Activated T-helper 17 cell treated with anti-CD3 and anti-CD28 coated beads, Interleukin-2, amount 50 U/mL, for 72 hours (primary cell): Measurements from ENCODE around the gene NPIPB4. TPM values are rescaled to one million over a fixed set of nuclear protein-coding genes. Genes with fewer than 3 reads are reported as not detected.
"Not testable (repeated sequence)": the region's sequence is repeated elsewhere in the genome, so short reads cannot be mapped to it uniquely, and the experiment has no call there.

Experiments used
- ATAC-seq: fragments of 150-1000 bp; cut with Tn5 transposase; replicated peaks from 2 replicates; pipeline ENCODE4 v1.10.0; 2021; ENCODE audit warnings: mild to moderate bottlenecking, moderate library complexity
- H3K27ac Mint-ChIP-seq: one replicate; pipeline ENCODE4 v1.8.0; 2022; ENCODE audit warnings: mixed read lengths
- H3K27me3 Mint-ChIP-seq: one replicate; pipeline ENCODE4 v1.8.0; 2022; ENCODE audit warnings: mixed read lengths
- H3K36me3 Mint-ChIP-seq: one replicate; pipeline ENCODE4 v1.8.0; 2022; ENCODE audit warnings: low read depth, mild to moderate bottlenecking, mixed read lengths
- H3K4me1 Mint-ChIP-seq: one replicate; pipeline ENCODE4 v1.8.0; 2022; ENCODE audit warnings: mixed read lengths
- H3K4me3 Mint-ChIP-seq: one replicate; pipeline ENCODE4 v1.8.0; 2022; ENCODE audit warnings: mild to moderate bottlenecking, mixed read lengths
- H3K9me3 Mint-ChIP-seq: one replicate; pipeline ENCODE4 v1.8.0; 2022; ENCODE audit warnings: mixed read lengths
- total RNA-seq, 2 donors: library from RNA; stranded (reverse); gene quantifications; one replicate each; pipeline ENCODE4 v1.2.3, GENCODE V29; 2022

NPIPB4 gene
- total RNA-seq = 100 to 1,000 TPM; 187 to 263 TPM

DNA sequence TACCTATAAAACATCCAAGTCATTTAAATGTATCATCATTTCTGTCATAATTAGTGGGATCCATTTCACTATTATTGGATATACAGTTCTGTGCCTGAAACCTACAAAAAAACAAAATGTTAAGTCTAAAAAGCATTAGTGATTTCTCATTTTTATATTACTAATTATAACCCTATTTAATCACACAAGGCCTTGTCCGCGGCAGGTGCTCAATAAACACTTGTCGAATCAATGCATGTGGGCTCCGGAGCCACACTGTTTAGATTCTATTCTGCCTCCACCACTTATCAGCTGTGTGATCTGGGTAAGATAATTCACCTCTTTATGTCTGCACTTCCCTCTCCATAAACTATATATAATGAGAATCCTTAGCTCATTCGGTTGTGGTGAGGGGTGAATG lies at the start of gene NPIPB4:
Gene NPIPB4 (minus strand): TSS at position 101 of the 400 bp plus-strand sequence. CDS start 378 bp downstream, outside the sequence.
- not testable (repeated sequence) for H3K4me3 Mint-ChIP-seq, H3K4me1 Mint-ChIP-seq, H3K27ac Mint-ChIP-seq, H3K9me3 Mint-ChIP-seq, H3K36me3 Mint-ChIP-seq, ATAC-seq, H3K27me3 Mint-ChIP-seq

DNA sequence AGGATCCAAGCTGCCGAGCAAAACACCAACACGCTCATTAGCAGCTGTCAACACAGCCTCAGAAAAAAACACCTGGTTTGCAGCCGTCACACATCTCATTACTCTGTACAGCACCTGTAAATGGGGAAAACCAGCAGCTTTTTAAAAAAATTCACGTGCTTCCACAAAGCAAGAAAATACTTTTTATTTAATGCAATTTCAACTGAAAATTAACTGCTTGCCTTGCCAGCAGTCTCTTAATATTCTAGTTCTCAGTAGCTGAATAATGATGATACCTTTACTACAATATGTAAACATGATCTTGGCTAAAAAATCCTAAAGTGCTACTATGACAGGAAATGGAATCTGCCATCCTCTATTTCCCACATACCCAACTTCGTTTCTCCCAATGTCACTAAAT lies 41.4 kb upstream of the NPIPB4 start:
- H3K4me3 Mint-ChIP-seq, H3K27ac Mint-ChIP-seq, H3K36me3 Mint-ChIP-seq, H3K9me3 Mint-ChIP-seq, ATAC-seq, H3K27me3 Mint-ChIP-seq, H3K4me1 Mint-ChIP-seq: not testable (repeated sequence)

DNA sequence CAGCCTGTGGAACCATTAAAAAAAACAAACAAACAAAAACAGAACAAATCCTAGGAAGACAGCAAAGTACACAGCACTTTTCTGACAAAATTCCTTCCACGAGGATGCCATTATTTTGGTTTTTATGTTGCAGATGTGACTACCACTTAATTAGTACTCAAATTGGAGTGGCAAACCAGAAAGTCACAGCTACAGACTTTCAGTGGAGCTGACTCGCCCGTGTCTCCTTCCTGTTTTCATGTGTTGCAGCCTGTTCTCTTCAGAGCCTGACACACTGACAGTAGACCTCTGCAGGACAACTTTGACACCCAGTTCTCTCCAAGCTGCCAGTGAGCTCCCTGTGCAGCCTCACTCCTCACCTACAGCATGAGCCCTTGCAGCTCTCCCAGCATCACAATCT lies 24.4 kb upstream of the NPIPB4 start:
- H3K4me1 Mint-ChIP-seq, H3K36me3 Mint-ChIP-seq, H3K27me3 Mint-ChIP-seq, H3K27ac Mint-ChIP-seq, H3K4me3 Mint-ChIP-seq, H3K9me3 Mint-ChIP-seq, ATAC-seq: not testable (repeated sequence)

DNA sequence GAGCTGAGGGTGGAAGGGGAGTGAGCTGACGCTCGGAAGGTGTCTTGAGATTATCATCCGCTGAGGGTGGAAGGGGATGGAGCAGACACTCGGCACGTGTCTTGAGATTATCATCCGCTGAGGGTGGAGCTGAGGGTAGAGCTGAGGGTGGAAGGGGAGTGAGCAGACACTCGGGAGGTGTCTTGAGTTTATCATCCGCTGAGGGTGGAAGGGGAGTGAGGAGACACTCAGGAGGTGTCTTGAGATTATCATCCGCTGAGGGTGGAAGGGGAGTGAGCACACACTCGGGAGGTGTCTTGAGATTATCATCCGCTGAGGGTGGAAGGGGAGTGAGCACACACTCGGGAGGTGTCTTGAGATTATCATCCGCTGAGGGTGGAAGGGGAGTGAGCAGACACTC lies 20.4 kb downstream of the NPIPB4 start:
- not testable (repeated sequence) for H3K9me3 Mint-ChIP-seq, H3K36me3 Mint-ChIP-seq, H3K27ac Mint-ChIP-seq, H3K4me1 Mint-ChIP-seq, H3K27me3 Mint-ChIP-seq, ATAC-seq, H3K4me3 Mint-ChIP-seq

DNA sequence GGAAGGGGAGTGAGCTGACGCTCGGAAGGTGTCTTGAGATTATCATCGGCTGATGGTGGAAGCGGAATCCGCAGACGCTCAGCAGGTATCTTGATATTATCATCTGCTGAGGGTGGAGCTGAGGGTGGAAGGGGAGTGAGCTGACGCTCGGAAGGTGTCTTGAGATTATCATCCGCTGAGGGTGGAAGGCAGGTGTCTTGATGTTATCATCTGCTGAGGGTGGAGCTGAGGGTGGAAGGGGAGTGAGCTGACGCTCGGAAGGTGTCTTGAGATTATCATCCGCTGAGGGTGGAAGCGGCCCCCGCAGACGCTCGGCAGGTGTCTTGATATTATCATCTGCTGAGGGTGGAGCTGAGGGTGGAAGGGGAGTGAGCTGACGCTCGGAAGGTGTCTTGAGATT lies 21.2 kb downstream of the NPIPB4 start:
- not testable (repeated sequence) for H3K27ac Mint-ChIP-seq, H3K4me1 Mint-ChIP-seq, H3K9me3 Mint-ChIP-seq, H3K36me3 Mint-ChIP-seq, H3K27me3 Mint-ChIP-seq, H3K4me3 Mint-ChIP-seq, ATAC-seq

DNA sequence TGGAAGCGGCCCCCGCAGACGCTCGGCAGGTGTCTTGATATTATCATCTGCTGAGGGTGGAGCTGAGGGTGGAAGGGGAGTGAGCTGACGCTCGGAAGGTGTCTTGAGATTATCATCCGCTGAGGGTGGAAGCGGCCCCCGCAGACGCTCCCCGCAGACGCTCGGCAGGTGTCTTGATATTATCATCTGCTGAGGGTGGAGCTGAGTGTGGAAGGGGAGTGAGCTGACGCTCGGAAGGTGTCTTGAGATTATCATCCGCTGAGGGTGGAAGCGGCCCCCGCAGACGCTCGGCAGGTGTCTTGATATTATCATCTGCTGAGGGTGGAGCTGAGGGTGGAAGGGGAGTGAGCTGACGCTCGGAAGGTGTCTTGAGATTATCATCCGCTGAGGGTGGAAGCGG lies 21.8 kb downstream of the NPIPB4 start:
- not testable (repeated sequence) for H3K4me1 Mint-ChIP-seq, H3K36me3 Mint-ChIP-seq, ATAC-seq, H3K27me3 Mint-ChIP-seq, H3K4me3 Mint-ChIP-seq, H3K9me3 Mint-ChIP-seq, H3K27ac Mint-ChIP-seq

DNA sequence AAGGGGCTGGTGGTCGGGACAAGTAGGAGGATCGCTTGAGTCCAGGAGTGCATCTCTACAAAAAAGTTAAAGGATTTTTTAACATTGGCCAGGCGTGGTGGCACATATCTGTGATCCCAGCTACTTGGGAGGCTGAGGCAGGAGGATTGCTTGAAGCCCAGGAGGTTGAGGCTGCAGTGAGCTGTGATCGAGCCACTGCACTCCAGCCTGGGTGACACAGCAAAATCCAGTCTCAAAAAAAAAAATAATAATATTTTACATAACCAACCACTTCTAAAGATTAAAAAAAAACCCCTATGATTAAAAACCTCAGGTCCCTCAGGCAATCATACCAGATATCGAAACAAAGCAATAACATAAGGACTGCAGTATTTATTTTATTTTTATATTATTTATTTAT lies 23.3 kb downstream of the NPIPB4 start:
- ATAC-seq, H3K4me1 Mint-ChIP-seq, H3K27me3 Mint-ChIP-seq: not testable (repeated sequence)

DNA sequence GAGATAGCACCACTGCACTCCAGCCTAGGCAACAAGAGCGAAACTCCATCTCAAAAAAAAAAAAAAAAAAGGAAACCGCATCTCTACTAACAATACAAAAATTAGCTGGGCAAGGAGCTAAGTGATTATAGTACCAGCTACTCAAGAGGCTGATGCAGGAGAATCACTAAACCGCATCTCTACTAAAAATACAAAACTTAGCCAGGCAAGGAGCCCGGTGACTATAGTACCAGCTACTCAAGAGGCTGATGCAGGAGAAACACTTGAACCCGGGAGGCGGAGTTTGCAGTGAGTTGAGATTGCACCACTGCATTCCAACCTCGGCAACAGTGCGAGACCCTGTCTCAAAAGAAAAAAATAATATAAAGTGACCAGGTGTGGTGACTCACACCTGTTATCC lies 27.6 kb downstream of the NPIPB4 start:
- H3K4me1 Mint-ChIP-seq, ATAC-seq, H3K9me3 Mint-ChIP-seq, H3K4me3 Mint-ChIP-seq, H3K27ac Mint-ChIP-seq, H3K36me3 Mint-ChIP-seq, H3K27me3 Mint-ChIP-seq: not testable (repeated sequence)

More for the DNA sequence above, 23.3 kb downstream of the NPIPB4 start:
- not testable (repeated sequence) for H3K4me3 Mint-ChIP-seq, H3K36me3 Mint-ChIP-seq, H3K27ac Mint-ChIP-seq, H3K9me3 Mint-ChIP-seq

DNA sequence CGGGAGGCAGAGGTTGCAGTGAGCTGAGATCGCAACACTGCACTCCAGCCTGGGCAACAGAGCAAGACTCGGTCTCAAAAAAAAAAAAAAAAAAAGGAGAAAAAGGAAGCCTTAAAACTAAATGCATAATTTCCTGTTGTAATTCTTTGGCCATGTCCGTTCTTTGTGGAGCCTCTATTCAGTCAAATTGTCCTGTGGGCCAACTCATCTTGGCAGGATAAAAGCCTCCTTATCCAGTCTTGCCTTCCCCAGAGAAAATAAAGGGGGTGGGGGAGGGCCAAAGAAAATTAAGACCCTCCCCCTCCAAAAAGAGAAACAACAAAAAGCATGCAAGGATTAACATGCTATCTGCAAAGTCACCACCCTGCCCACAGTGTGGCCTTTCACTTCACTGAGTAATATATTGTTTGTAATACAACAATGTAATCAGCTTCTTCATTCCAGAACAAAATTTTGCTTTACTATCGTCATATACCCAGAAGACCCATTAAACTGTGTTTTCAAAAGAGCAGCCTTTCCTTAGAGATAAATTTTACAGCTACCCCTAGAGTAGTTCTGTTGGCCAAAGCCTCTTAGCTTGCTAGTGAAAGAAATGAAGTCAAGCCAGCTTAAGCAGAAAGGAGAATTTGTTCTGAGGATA lies 31.4 kb downstream of the NPIPB4 start:
- H3K27ac Mint-ChIP-seq, H3K36me3 Mint-ChIP-seq, H3K4me3 Mint-ChIP-seq, ATAC-seq, H3K27me3 Mint-ChIP-seq, H3K9me3 Mint-ChIP-seq, H3K4me1 Mint-ChIP-seq: not testable (repeated sequence)

DNA sequence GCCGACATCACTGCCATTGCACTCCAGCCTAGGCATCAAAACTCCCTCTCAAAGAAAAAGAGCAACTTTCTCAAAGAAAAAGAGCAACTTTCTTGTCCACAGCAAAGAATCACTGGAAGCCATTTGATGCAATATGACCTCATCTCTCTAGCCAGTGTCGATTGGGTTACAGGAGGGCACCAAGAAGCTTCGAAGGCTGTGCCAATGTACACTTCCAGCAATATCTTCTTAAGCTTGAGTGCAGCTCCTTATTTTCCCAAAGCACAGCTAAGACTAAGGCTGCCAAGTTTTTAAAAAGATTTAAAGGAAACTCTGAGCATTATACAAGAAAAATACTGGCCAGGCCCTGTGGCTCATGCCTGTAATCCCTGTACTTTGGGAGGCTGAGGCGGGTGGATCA lies 32.0 kb downstream of the NPIPB4 start:
- ATAC-seq, H3K9me3 Mint-ChIP-seq, H3K27ac Mint-ChIP-seq, H3K36me3 Mint-ChIP-seq, H3K4me3 Mint-ChIP-seq, H3K4me1 Mint-ChIP-seq, H3K27me3 Mint-ChIP-seq: not testable (repeated sequence)

DNA sequence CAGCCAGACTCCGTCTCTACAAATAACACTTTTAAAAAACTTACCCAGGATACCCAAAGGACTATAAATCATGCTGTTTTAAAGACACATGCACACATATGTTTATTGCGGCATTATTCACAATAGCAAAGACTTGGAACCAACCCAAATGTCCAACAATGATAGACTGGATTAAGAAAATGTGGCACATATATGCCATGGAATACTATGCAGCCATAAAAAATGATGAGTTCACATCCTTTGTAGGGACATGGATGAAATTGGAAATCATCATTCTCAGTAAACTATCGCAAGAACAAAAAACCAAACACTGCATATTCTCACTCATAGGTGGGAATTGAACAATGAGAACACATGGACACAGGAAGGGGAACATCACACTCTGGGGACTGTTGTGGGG lies 34.3 kb downstream of the NPIPB4 start:
- ATAC-seq, H3K9me3 Mint-ChIP-seq, H3K4me3 Mint-ChIP-seq, H3K27me3 Mint-ChIP-seq, H3K27ac Mint-ChIP-seq: not testable (repeated sequence)
- H3K4me1 Mint-ChIP-seq = peaks cover 16% of the 10 kb centered on the region
- H3K36me3 Mint-ChIP-seq = peaks cover 20% of the 10 kb centered on the region

DNA sequence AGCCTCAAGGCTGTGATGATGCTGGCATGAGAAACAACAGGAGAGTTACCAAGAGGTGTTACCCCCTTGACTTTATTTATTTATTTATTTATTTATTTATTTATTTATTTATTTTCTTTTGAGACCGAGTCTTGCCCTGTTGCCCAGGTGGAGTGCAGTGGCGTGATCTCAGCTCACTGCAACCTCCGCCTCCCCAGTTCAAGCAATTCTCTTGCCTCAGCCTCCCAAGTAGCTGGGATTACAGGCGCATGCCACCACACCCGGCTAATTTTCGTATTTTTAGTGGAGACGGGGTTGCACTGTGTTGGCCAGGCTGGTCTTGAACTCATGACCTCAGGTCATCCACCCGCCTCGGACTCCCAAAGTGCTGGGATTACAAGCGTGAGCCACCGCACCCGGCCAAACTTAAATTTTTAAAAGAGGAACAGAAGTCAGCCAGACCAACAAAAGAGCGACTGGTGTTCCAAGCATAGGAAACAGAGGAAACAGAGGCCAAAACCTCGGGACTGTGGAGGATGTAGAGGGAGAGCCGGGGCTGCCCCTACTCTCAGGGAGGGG lies 36.6 kb downstream of the NPIPB4 start:
- not testable (repeated sequence) for ATAC-seq

DNA sequence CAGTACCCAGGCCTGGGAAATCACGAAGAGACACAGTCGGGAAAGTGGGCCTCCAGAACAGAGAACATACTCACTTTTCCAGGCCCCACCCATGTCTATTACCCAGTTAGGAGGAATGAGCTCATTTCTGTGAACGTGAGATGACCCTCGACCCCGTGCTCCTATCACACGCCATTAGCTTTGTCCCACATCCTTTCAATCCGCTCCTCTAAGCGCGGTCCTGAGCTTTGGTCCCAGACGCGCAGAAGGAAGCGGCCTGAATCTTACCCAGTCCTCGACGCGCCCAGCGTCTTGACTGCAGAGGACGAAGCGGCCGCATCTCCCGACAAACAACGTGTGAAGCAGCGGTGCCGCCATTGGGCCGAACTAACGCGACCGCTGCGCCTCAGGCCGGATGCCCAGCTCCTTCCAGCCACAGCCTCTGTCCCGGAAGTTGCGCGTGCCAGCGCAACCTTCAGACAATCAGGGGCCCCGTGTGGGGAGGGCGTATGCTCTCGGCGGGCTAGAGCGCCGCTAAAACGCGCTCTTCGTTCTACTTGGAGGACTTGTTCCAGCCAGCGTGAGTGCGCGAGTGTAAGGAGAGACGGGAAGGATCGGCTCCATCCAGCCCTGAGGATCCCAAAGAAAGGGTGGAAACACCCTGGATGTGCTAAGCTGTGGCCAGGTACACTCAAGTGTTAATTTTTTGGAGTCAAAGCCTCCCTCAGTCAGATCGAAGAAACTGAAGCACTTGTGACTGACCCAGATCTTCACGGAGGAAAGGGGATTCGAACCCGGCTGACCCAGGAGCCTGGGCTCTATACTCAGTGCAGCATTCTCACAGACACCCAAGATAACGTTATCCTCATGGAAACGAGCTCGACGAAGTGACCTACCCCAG lies 37.3 kb downstream of the NPIPB4 start:
- peak; percentile 99 for ATAC-seq
- H3K27ac Mint-ChIP-seq = peak overlapping the region; percentile 99
- peak overlapping the region; percentile 97 for H3K4me3 Mint-ChIP-seq
- peaks cover 38% of the 10 kb centered on the region for H3K36me3 Mint-ChIP-seq
- H3K27me3 Mint-ChIP-seq, H3K9me3 Mint-ChIP-seq: not testable (repeated sequence)
- H3K4me1 Mint-ChIP-seq = peaks cover 16% of the 10 kb centered on the region

More for the DNA sequence above, 36.6 kb downstream of the NPIPB4 start:
- Mint-ChIP-seq H3K4me1 (peaks cover 16% of the 10 kb centered on the region), H3K4me3 (peak overlapping the region; percentile 97), H3K27ac (peak overlapping the region; percentile 99), H3K36me3 (peaks cover 33% of the 10 kb centered on the region)
- not testable (repeated sequence) for H3K27me3 Mint-ChIP-seq, H3K9me3 Mint-ChIP-seq

DNA sequence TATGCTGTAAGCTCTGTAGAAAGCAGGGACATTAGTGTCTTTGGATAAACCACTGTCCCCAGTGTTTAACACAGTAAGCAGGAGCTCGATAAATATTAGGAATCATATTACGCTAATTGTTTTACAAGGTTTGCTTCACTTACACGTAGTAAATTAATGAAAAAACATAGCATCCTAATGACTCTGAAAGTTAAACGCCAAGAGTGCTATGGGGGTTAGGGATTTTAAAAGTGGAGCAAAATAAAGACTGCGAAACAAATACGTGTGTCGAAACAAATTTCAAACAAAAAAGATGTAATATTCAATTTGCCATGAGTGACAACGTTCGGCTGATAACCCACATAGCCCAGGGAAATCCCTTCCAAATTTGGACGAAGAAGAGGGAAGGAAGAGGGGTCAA lies 37.9 kb downstream of the NPIPB4 start:
- Mint-ChIP-seq H3K4me1 (peaks cover 16% of the 10 kb centered on the region), H3K27ac (peak overlapping the region; percentile 99), H3K4me3 (peak overlapping the region; percentile 97), H3K36me3 (peaks cover 39% of the 10 kb centered on the region)
- not testable (repeated sequence) for H3K9me3 Mint-ChIP-seq, H3K27me3 Mint-ChIP-seq, ATAC-seq

DNA sequence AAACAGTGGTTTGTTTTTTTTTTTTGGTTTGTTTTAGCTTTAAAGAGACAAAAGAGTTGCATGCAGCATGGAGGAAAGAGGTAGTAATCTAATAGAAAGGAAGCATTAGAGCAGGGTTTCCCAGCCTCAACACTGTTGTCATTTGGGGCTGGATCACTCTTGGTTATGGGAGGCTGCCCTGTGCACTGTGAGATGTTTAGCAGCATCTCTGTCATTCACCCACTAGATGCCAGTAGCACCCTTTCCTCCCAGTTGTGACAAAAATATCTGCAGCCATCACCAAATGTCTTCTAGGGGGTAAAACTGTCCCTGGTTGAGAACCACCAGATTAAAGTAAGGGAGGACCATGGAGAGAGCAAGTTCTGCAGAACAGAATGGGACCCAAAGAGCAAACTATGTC lies 40.5 kb downstream of the NPIPB4 start:
- H3K9me3 Mint-ChIP-seq, H3K27ac Mint-ChIP-seq, ATAC-seq, H3K4me3 Mint-ChIP-seq, H3K27me3 Mint-ChIP-seq: not testable (repeated sequence)
- H3K4me1 Mint-ChIP-seq = peaks cover 16% of the 10 kb centered on the region
- peaks cover 61% of the 10 kb centered on the region for H3K36me3 Mint-ChIP-seq
